Stomach (tissue), 9 donors: ENCODE results near the gene PRKG1. TPM values are rescaled to one million over a fixed set of nuclear protein-coding genes. Genes with fewer than 3 reads are reported as not detected.

ENCODE experiments used
- DNase-seq, 2 donors: peaks; one replicate each; pipeline versions ENCODE4 v3.0.0 to v3.0.0-alpha.2; 2013 to 2019
- H3K27ac ChIP-seq, 5 donors: fragments of 200-600 bp in 4 of 5; sonication (generic) in 4 of 5; one replicate each; pipeline ENCODE4 v1.5.1; 2013 to 2019; ENCODE audit warnings: mild to moderate bottlenecking in 1 of 5, moderate library complexity in 1 of 5
- H3K27me3 ChIP-seq, 3 donors: fragments of 200-600 bp; sonication (generic); one replicate each; pipeline ENCODE4 v1.5.1; 2017 to 2019; ENCODE audit warnings: mixed run types in 1 of 3
- H3K36me3 ChIP-seq, 4 donors: fragments of 200-600 bp; sonication (generic); 1 replicate in 3 of 4; 2 replicates in 1 of 4; pipeline ENCODE4 v1.5.1; 2016 to 2019
- H3K4me1 ChIP-seq, 4 donors: fragments of 200-600 bp; sonication (generic); one replicate each; pipeline ENCODE4 v1.5.1; 2016 to 2019
- H3K4me3 ChIP-seq, 4 donors: fragments of 200-600 bp; sonication (generic) in 3 of 4; one replicate each; pipeline ENCODE4 v1.5.1; 2016 to 2019; ENCODE audit warnings: mild to moderate bottlenecking in 1 of 4
- H3K9me3 ChIP-seq, 4 donors: fragments of 200-600 bp; sonication (generic); one replicate each; pipeline ENCODE4 v1.5.1; 2016 to 2019
- EP300 ChIP-seq: sonication (generic); formaldehyde crosslinking; IDR thresholded peaks from one replicate; pipeline ENCODE4 v1.6.1; 2017; ENCODE audit warnings: antibody characterized with exemption
- POLR2A ChIP-seq, 4 donors: fragments of 450-650 bp; IDR thresholded peaks; one replicate each; pipeline ENCODE4 v1.6.1; 2016; ENCODE audit warnings: antibody characterized with exemption in 4 of 4, control low read depth in 2 of 4, mild to moderate bottlenecking in 1 of 4, moderate library complexity in 1 of 4
- POLR2AphosphoS5 ChIP-seq, 3 donors: sonication (generic); formaldehyde crosslinking; IDR thresholded peaks; one replicate each; pipeline ENCODE4 v1.6.1; 2016; ENCODE audit warnings: antibody characterized with exemption in 3 of 3
- WGBS, 5 donors: extraction: QIAGEN DNeasy Blood & Tissue Kit in 3 of 5; methylation state at CpG; one replicate each; pipeline versions ENCODE4 v1.1.5 to v1.1.7; 2013 to 2018; 5-methylcytosine and 5-hydroxymethylcytosine counted together
- intact Hi-C: fragments of 100-400 bp; cut with DNase I; formaldehyde crosslinking; loops from one replicate; pipeline ENCODE4 v1.15.1; 2023; ENCODE audit warnings: low total_unique reads
- polyA plus RNA-seq, 3 donors: library from polyadenylated mRNA; stranded (reverse); fragments of 200-250 nt; gene quantifications; one replicate each; pipeline ENCODE4 v1.2.3, GENCODE V29; 2013
- total RNA-seq, 5 donors: library from RNA; depleted of rRNA; stranded (reverse); fragments of >200 nt; gene quantifications; one replicate each; pipeline versions ENCODE4 v1.1.0 to v1.2.3, GENCODE V29; 2014 to 2016
- TF ChIP-seq, protein P1 (sequence below), 7 experiments: fragments of 450-650 bp in 4 of 7; fragments of 200-600 bp in 3 of 7; sonication (generic) in 3 of 7; IDR thresholded peaks; one replicate each; pipeline ENCODE4 v1.5.1; 2016 to 2019; ENCODE audit warnings: antibody characterized with exemption in 7 of 7, control low read depth in 2 of 7, mild to moderate bottlenecking in 1 of 7
- donor health status: healthy with polysubstance abuse.
- donor health status: Bipolar disorder and iron deficiency.
- donor health status: healthy.

PRKG1 gene
- total and polyA plus RNA-seq, 8 donors = 1.5 to 89.2 (median 14.3) TPM

DNA sequence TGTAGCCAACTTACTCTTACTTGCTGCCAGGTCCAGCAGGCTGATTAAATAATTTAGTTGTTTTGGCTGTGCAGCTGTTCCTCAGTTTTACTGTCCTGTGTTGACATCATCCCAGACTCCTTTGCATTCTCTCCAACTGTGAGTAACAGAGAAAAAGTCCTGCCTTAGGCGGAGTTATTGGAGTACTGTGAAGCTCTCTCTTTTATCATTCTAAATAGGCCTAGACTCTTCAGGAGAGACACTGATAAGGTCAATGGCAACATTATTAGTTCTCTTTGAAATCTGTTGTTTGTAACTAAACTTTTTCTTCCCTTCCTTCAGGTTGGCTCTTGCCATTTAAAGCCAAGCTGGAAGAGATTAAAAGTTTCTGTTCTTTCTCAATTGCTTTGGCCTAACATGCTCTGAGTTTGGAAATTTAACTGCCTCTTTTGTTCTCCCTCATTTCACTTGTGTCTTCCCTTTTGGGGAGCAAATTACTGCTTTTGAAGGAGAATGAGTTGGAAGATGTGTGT is 840.8 kb downstream of the PRKG1 start:
- no peak overlapping the region for H3K4me3 ChIP-seq
- no peak for DNase-seq
- intact Hi-C loops = no loop called here
- H3K36me3 ChIP-seq = no peaks in the 10 kb centered on the region
- H3K27me3 ChIP-seq = no peaks in the 10 kb centered on the region
- peaks cover 0 to 9% (median 0%) of the 10 kb centered on the region in 4 donors for H3K4me1 ChIP-seq
- 81 to 97% (median 89%) methylated on average over 1 of the region's 1 CpG for WGBS, 5 donors
- no peak overlapping the region for H3K27ac ChIP-seq
- no peaks in the 10 kb centered on the region for H3K9me3 ChIP-seq
- TF ChIP-seq, protein P1, sequence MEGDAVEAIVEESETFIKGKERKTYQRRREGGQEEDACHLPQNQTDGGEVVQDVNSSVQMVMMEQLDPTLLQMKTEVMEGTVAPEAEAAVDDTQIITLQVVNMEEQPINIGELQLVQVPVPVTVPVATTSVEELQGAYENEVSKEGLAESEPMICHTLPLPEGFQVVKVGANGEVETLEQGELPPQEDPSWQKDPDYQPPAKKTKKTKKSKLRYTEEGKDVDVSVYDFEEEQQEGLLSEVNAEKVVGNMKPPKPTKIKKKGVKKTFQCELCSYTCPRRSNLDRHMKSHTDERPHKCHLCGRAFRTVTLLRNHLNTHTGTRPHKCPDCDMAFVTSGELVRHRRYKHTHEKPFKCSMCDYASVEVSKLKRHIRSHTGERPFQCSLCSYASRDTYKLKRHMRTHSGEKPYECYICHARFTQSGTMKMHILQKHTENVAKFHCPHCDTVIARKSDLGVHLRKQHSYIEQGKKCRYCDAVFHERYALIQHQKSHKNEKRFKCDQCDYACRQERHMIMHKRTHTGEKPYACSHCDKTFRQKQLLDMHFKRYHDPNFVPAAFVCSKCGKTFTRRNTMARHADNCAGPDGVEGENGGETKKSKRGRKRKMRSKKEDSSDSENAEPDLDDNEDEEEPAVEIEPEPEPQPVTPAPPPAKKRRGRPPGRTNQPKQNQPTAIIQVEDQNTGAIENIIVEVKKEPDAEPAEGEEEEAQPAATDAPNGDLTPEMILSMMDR (IDR thresholded peaks at IDR 0.05) = no peak
- TF ChIP-seq POLR2A (IDR thresholded peaks at IDR 0.05) (no peak), EP300 (no peak), POLR2AphosphoS5 (IDR thresholded peaks at IDR 0.05) (no peak)

DNA sequence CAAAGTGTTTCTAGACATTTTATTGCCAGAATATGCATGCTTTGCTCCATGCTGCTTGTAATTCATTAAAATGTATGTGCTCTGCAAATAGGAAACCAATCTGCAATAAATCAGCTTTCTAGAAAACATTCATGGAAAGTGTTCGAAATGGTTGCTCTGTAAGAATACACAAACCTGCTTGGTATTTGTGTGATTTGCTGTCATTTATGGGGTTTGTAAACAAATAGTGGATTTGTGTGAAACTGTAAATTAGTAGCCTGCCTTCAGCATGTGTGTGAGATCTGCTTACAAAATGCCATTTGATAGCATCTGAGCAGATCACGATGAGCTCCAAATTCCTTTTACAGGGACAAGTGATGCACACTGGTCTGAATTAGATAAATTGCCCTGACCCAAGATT is 844.2 kb downstream of the PRKG1 start:
- peaks cover 0 to 9% (median 0%) of the 10 kb centered on the region in 4 donors for H3K4me1 ChIP-seq
- TF ChIP-seq, protein P1 (IDR thresholded peaks at IDR 0.05) = no peak
- TF ChIP-seq POLR2AphosphoS5 (IDR thresholded peaks at IDR 0.05) = no peak
- TF ChIP-seq POLR2A (IDR thresholded peaks at IDR 0.05) = no peak
- TF ChIP-seq EP300 = no peak
- DNase-seq = no peak
- no peaks in the 10 kb centered on the region for H3K9me3 ChIP-seq
- 46 to 67% (median 57%) methylated on average over 2 of the region's 2 CpGs for WGBS, 5 donors
- intact Hi-C loops = no loop called here
- H3K27me3 ChIP-seq = no peaks in the 10 kb centered on the region
- H3K36me3 ChIP-seq = no peaks in the 10 kb centered on the region
- no peak overlapping the region for H3K4me3 ChIP-seq
- no peak overlapping the region for H3K27ac ChIP-seq

DNA sequence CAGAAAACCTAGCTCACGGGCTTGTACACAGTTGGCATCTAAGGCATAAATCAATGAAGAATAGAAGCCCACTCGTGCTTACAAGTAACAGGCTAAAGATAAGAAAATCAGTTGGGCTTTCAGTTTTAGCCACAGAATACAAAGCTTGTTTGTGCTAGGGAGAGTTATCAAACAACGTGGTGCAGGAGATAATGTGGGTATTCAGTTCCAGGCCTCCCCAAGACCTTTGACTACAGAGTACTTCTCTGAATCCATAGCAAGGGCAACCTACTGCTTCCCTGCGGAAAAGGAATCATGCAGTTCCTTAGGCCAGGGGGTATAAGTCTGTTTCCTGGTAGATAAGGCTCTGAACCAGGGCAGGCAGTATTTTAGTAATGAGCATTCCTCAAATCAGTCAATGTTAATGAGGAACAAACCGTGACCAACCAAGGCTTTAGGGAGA is 844.6 kb downstream of the PRKG1 start:
- intact Hi-C loops = no loop called here
- Histone ChIP-seq H3K36me3 (no peaks in the 10 kb centered on the region), H3K4me3 (no peak overlapping the region), H3K27me3 (no peaks in the 10 kb centered on the region), H3K9me3 (no peaks in the 10 kb centered on the region), H3K4me1 (peaks cover 0 to 9% (median 0%) of the 10 kb centered on the region in 4 donors), H3K27ac (no peak overlapping the region)
- 11 to 28% (median 18%) methylated on average over 5 of the region's 5 CpGs for WGBS, 5 donors
- peak in 1 of 2 donors; percentile 31 for DNase-seq
- no peak for TF ChIP-seq POLR2AphosphoS5 (IDR thresholded peaks at IDR 0.05)
- TF ChIP-seq EP300 = no peak
- TF ChIP-seq POLR2A (IDR thresholded peaks at IDR 0.05) = no peak
- TF ChIP-seq, protein P1 (IDR thresholded peaks at IDR 0.05) = no peak

DNA sequence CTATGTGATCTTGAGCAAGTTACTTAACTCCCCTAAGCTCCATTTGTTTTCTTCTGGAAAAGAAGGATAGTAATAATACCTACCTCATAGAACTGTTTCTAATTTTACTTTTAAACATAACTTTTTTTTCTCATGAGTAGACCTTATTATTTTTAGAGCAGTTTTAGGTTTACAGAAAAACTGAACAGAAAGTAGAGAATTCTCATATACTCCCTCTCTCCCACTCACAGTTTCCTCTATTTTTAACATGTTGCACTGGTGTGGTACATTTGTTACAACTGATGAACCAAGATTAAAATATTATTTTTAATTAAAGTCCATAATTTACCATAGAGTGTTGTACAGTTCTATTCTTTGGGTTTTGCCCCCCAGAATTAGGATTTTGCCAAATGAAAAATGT is 846.4 kb downstream of the PRKG1 start:
- TF ChIP-seq POLR2AphosphoS5 (IDR thresholded peaks at IDR 0.05) (no peak), EP300 (no peak), POLR2A (IDR thresholded peaks at IDR 0.05) (no peak)
- TF ChIP-seq, protein P1 (IDR thresholded peaks at IDR 0.05) = no peak
- H3K4me1 ChIP-seq = peaks cover 0 to 9% (median 0%) of the 10 kb centered on the region in 4 donors
- DNase-seq = no peak
- H3K9me3 ChIP-seq = no peaks in the 10 kb centered on the region
- intact Hi-C loops = no loop called here
- H3K4me3 ChIP-seq = no peak overlapping the region
- H3K27ac ChIP-seq = no peak overlapping the region
- no peaks in the 10 kb centered on the region for H3K27me3 ChIP-seq
- H3K36me3 ChIP-seq = no peaks in the 10 kb centered on the region
